T47D (cell line): ENCODE data around the gene STON1.
"Not testable (repeated sequence)": the region's sequence is repeated elsewhere in the genome, so short reads cannot be mapped to it uniquely, and the experiment has no call there.

Experiments
- DNase-seq, 2 experiments: peaks; one replicate each; pipeline versions ENCODE4 v3.0.0 to v3.0.0-alpha.2; 2011 to 2012; ENCODE audit warnings: low read depth in 1 of 2, low spot score in 1 of 2
- JUND ChIP-seq: IDR thresholded peaks from 2 replicates; pipeline ENCODE4 v1.6.1; 2012; ENCODE audit warnings: low read depth
- in situ Hi-C: cut with HindIII; loops from 2 replicates; pipeline ENCODE4 v1.10.0; 2016; ENCODE audit warnings: low sequenced_read_pairs, low pct_unique_long_range_greater_than_20kb

The STON1 gene

GRCh38 chr2:48619526-48619925, 89.6 kb downstream of the STON1 start:
- no peak for DNase-seq
- TF ChIP-seq JUND, result no peak
- in situ Hi-C loops, result no loop called here

- in situ Hi-C loops, result no loop called here
- TF ChIP-seq JUND, result no peak
- no peak for DNase-seq
Measured at GRCh38 chr2:48620604-48621003, 90.7 kb downstream of the STON1 start.

GRCh38 chr2:48622691-48623090, 92.7 kb downstream of the STON1 start:
- DNase-seq, result peak; percentile 16 to 68
- in situ Hi-C loops, result not testable (repeated sequence)

- in situ Hi-C loops, result no loop called here
- no peak for DNase-seq
- TF ChIP-seq JUND, result no peak
Measured at GRCh38 chr2:48624696-48625095, 94.7 kb downstream of the STON1 start.

GRCh38 chr2:48626047-48626446, 96.1 kb downstream of the STON1 start:
- no peak for TF ChIP-seq JUND
- no peak for DNase-seq
- in situ Hi-C loops, result no loop called here

- no peak for TF ChIP-seq JUND
- in situ Hi-C loops, result no loop called here
- no peak for DNase-seq
Measured at GRCh38 chr2:48633143-48633542, 103.2 kb downstream of the STON1 start.

GRCh38 chr2:48635786-48636185, 105.8 kb downstream of the STON1 start:
- no peak for DNase-seq
- TF ChIP-seq JUND, result no peak

GRCh38 chr2:48638261-48638660, 108.3 kb downstream of the STON1 start:
- TF ChIP-seq JUND, result no peak
- no peak for DNase-seq
- in situ Hi-C loops, result no loop called here

More at GRCh38 chr2:48635786-48636185, 105.8 kb downstream of the STON1 start:
- in situ Hi-C loops, result no loop called here
